Left ventricle myocardium inferior (tissue), 1 donor: Measurements from ENCODE around the gene PEX19. TPM values are rescaled to one million over a fixed set of nuclear protein-coding genes. Genes with fewer than 3 reads are reported as not detected.

Source experiments
- DNase-seq: peaks from one replicate; pipeline ENCODE4 v3.0.0-alpha.2; 2020
- H3K27ac ChIP-seq: fragments of 200-600 bp; replicated peaks from 2 replicates; pipeline ENCODE4 v1.8.0; 2021
- H3K27me3 ChIP-seq: fragments of 200-600 bp; 2 replicates; pipeline ENCODE4 v1.8.0; 2021; ENCODE audit warnings: low read depth
- H3K36me3 ChIP-seq: fragments of 200-600 bp; 2 replicates; pipeline ENCODE4 v1.8.0; 2021
- H3K4me1 ChIP-seq: fragments of 200-600 bp; 2 replicates; pipeline ENCODE4 v1.8.0; 2021
- H3K4me3 ChIP-seq: fragments of 200-600 bp; 2 replicates; pipeline ENCODE4 v1.8.0; 2021; ENCODE audit warnings: mild to moderate bottlenecking, moderate library complexity
- H3K9me3 ChIP-seq: fragments of 200-600 bp; replicated peaks from 2 replicates; pipeline ENCODE4 v1.8.0; 2021
- intact Hi-C: fragments of 100-400 bp; cut with micrococcal nuclease; formaldehyde crosslinking; loops from one replicate; pipeline ENCODE4 v1.11.0; 2022
- total RNA-seq: library from RNA; stranded (reverse); fragmentation: NEBNext Ultra II Directional; extraction: Animal tissue kit (Norgen Biotek cat#: 25700); gene quantifications from one replicate; pipeline ENCODE4 v1.2.1, GENCODE V29; 2021
- TF ChIP-seq, protein P1 (sequence below): fragments of 200-600 bp; IDR thresholded peaks from 2 replicates; pipeline ENCODE4 v1.8.0; 2021; ENCODE audit warnings: antibody characterized with exemption, mild to moderate bottlenecking, borderline replicate concordance
- donor health status: DM: no; HTN: yes; CAD: no; lungs with severe emphysema.

PEX19 gene
- total RNA-seq, 1 donor from 2014 or later: 97.6 TPM

DNA sequence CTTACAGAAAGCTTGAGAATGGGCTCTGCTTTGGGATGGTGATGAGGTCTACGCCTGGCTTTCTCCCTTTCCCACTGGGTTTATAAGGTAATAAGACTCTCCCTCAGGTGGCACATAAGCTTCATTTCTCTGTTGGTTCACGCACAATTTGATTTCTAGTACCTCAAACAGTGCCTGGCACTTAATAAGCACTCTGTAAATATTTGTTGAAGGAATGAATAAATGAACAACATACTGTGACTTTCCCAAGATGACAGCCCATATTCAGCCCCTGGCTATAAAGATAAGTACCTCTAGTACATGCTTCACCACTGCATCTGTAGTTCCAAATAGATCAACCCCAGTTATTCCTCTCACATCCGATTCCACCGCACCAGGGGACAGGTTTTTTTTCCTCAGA, 40.3 kb upstream of the PEX19 start:
- Histone ChIP-seq H3K27ac (no peak overlapping the region), H3K9me3 (no peaks in the 10 kb centered on the region), H3K27me3 (no peaks in the 10 kb centered on the region), H3K36me3 (peaks cover 91% of the 10 kb centered on the region), H3K4me1 (peaks cover 10% of the 10 kb centered on the region), H3K4me3 (no peak overlapping the region)
- DNase-seq: no peak
- intact Hi-C loops: no loop called here
- TF ChIP-seq, protein P1, sequence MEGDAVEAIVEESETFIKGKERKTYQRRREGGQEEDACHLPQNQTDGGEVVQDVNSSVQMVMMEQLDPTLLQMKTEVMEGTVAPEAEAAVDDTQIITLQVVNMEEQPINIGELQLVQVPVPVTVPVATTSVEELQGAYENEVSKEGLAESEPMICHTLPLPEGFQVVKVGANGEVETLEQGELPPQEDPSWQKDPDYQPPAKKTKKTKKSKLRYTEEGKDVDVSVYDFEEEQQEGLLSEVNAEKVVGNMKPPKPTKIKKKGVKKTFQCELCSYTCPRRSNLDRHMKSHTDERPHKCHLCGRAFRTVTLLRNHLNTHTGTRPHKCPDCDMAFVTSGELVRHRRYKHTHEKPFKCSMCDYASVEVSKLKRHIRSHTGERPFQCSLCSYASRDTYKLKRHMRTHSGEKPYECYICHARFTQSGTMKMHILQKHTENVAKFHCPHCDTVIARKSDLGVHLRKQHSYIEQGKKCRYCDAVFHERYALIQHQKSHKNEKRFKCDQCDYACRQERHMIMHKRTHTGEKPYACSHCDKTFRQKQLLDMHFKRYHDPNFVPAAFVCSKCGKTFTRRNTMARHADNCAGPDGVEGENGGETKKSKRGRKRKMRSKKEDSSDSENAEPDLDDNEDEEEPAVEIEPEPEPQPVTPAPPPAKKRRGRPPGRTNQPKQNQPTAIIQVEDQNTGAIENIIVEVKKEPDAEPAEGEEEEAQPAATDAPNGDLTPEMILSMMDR: no peak

DNA sequence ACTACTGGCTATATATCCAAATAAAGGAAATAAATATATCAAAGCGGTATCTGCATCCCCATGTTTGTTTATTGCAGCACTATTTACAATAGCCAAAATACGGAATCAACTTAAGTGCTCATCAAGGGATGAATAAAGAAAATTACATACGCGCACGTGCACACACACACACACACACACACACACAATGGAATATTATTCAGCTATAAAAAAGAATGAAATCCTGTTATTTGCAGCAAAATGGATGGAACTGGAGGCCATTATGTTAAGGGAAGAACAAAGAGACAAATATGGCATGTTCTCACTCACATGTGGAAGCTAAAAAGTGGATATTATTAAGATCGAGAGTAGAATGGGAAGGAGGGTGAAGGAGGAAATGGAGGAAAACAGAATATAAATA, 37.9 kb upstream of the PEX19 start:
- Histone ChIP-seq H3K4me1 (peaks cover 10% of the 10 kb centered on the region), H3K27ac (no peak overlapping the region), H3K36me3 (peaks cover 82% of the 10 kb centered on the region), H3K4me3 (no peak overlapping the region), H3K9me3 (no peaks in the 10 kb centered on the region), H3K27me3 (no peaks in the 10 kb centered on the region)
- no peak for DNase-seq
- intact Hi-C loops: no loop called here
- TF ChIP-seq, protein P1: no peak

DNA sequence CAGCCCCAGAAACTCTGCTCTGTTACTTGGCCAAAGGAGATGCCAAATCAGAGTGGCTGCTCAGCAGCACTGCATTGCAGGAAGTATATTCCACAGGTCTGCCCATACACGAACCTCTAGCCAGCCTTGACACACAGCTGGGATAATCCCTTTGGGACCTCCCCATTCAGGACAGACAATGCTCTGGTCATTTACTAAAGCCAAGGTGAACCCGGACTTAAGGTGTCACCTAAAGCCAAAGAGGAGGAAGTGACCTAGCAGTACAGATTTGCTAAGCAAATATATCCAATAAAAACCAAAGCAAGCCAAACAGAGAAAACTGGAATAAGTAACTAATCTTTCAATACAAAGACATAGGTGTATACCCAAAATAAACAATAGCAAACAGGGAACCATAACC, 30.4 kb upstream of the PEX19 start:
- no peak for DNase-seq
- H3K27ac ChIP-seq: no peak overlapping the region
- H3K9me3 ChIP-seq: peaks cover 9% of the 10 kb centered on the region
- H3K4me3 ChIP-seq: no peak overlapping the region
- H3K27me3 ChIP-seq: no peaks in the 10 kb centered on the region
- intact Hi-C loops: no loop called here
- TF ChIP-seq, protein P1: no peak
- H3K4me1 ChIP-seq: no peaks in the 10 kb centered on the region
- H3K36me3 ChIP-seq: peaks cover 91% of the 10 kb centered on the region

DNA sequence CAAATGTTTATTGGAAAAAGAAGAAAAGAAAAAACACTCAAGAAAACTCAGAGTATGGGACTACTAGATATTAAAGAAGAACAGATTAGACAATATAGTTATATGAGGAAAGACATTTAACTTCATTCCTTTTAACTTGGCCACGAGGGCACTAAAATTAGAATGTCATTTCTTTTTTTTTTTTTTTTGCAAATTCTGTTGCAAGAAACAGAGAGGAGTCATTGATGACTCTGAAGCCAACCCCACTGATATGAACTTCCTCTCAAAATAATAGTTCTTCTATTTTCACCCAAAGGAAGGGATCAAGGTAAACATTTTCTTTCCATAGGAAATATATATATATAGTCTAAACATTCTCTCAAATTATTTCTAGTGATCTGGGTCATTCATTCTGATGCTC, 24.6 kb upstream of the PEX19 start:
- intact Hi-C loops: no loop called here
- DNase-seq: no peak
- H3K27me3 ChIP-seq: no peaks in the 10 kb centered on the region
- peaks cover 20% of the 10 kb centered on the region for H3K4me1 ChIP-seq
- H3K9me3 ChIP-seq: no peaks in the 10 kb centered on the region
- TF ChIP-seq, protein P1: no peak
- H3K27ac ChIP-seq: no peak overlapping the region
- no peak overlapping the region for H3K4me3 ChIP-seq
- H3K36me3 ChIP-seq: peaks cover 100% of the 10 kb centered on the region

DNA sequence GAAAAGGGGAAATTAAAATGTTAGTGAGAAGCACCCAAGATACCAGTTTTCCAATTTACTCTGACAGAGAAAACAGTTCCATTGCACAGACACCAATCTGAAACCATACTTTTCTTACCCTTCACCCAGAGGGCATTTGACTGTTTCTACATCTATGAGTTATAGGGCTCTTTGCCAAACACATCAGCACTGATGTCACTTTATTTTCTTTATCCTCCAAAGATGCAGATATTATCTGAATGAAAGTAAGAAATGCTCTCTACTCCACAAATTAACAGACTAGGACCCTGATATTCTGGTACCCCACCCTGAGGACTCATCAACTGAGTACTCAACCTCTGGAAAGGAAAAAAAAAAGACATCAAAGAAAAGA, 24.2 kb upstream of the PEX19 start:
- intact Hi-C loops: no loop called here
- peaks cover 100% of the 10 kb centered on the region for H3K36me3 ChIP-seq
- H3K27me3 ChIP-seq: no peaks in the 10 kb centered on the region
- H3K4me3 ChIP-seq: no peak overlapping the region
- H3K27ac ChIP-seq: peak overlapping the region; percentile 21
- no peaks in the 10 kb centered on the region for H3K9me3 ChIP-seq
- TF ChIP-seq, protein P1: no peak
- peaks cover 20% of the 10 kb centered on the region for H3K4me1 ChIP-seq
- no peak for DNase-seq
